H9 (cell line): ENCODE results near the gene TRERF1. TPM values are rescaled to one million over a fixed set of nuclear protein-coding genes. Genes with fewer than 3 reads are reported as not detected.

ENCODE experiments used
- DNase-seq: peaks from one replicate; pipeline ENCODE4 v3.0.0-alpha.2; 2017
- H2AFZ ChIP-seq: one replicate; pipeline ENCODE4 v1.6.1; 2013; ENCODE audit warnings: mild to moderate bottlenecking, low read length, control low read depth, moderate library complexity
- H2AK5ac ChIP-seq: 2 replicates; pipeline ENCODE4 v1.6.1; 2013; ENCODE audit warnings: low read length, control low read depth, mixed read lengths; ENCODE audit not compliant: insufficient read length
- H2BK120ac ChIP-seq: one replicate; pipeline ENCODE4 v1.6.1; 2013; ENCODE audit warnings: low read depth, mild to moderate bottlenecking, low read length, control low read depth, inconsistent platforms; ENCODE audit not compliant: poor library complexity, severe bottlenecking
- H2BK12ac ChIP-seq: 2 replicates; pipeline ENCODE4 v1.6.1; 2013; ENCODE audit warnings: low read length, control low read depth, mixed read lengths, low read depth; ENCODE audit not compliant: insufficient read length
- H2BK15ac ChIP-seq: 2 replicates; pipeline ENCODE4 v1.6.1; 2013; ENCODE audit warnings: low read depth, low read length, control low read depth
- H2BK20ac ChIP-seq: one replicate; pipeline ENCODE4 v1.6.1; 2013; ENCODE audit warnings: low read depth, mild to moderate bottlenecking, low read length, control low read depth, inconsistent platforms; ENCODE audit not compliant: poor library complexity, severe bottlenecking
- H2BK5ac ChIP-seq: 2 replicates; pipeline ENCODE4 v1.6.1; 2013; ENCODE audit warnings: low read length, control low read depth, mixed read lengths; ENCODE audit not compliant: insufficient read length
- H3K14ac ChIP-seq: 2 replicates; pipeline ENCODE4 v1.6.1; 2013; ENCODE audit warnings: low read length, control low read depth; ENCODE audit not compliant: insufficient read depth
- H3K18ac ChIP-seq: 2 replicates; pipeline ENCODE4 v1.6.1; 2013; ENCODE audit warnings: low read depth, mild to moderate bottlenecking, mixed read lengths, low read length, control low read depth; ENCODE audit not compliant: insufficient read length
- H3K23ac ChIP-seq: 2 replicates; pipeline ENCODE4 v1.6.1; 2013; ENCODE audit warnings: low read length, control low read depth, mixed read lengths, low read depth; ENCODE audit not compliant: insufficient read length
- H3K23me2 ChIP-seq: 2 replicates; pipeline ENCODE4 v1.6.1; 2013; ENCODE audit warnings: low read depth, mild to moderate bottlenecking, mixed read lengths, low read length, control low read depth; ENCODE audit not compliant: insufficient read length, poor library complexity, severe bottlenecking
- H3K27ac ChIP-seq: 2 replicates; pipeline ENCODE4 v1.5.1; 2013; ENCODE audit warnings: low read length, control low read depth, mixed read lengths, low read depth; ENCODE audit not compliant: insufficient read length
- H3K27me3 ChIP-seq: 2 replicates; pipeline ENCODE4 v1.6.1; 2013; ENCODE audit warnings: low read length, control low read depth, inconsistent platforms; ENCODE audit not compliant: insufficient read depth
- H3K4ac ChIP-seq: 2 replicates; pipeline ENCODE4 v1.6.1; 2013; ENCODE audit warnings: low read depth, mild to moderate bottlenecking, control low read depth, inconsistent platforms, low read length, moderate library complexity
- H3K4me1 ChIP-seq: 2 replicates; pipeline ENCODE4 v1.6.1; 2013; ENCODE audit warnings: low read length, control low read depth, inconsistent platforms; ENCODE audit not compliant: insufficient read depth
- H3K4me2 ChIP-seq: 2 replicates; pipeline ENCODE4 v1.6.1; 2013; ENCODE audit warnings: low read length, control low read depth, mixed read lengths; ENCODE audit not compliant: insufficient read length, insufficient read depth
- H3K56ac ChIP-seq: 2 replicates; pipeline ENCODE4 v1.6.1; 2013; ENCODE audit warnings: low read depth, mild to moderate bottlenecking, mixed read lengths, low read length, control low read depth; ENCODE audit not compliant: insufficient read length
- H3K79me1 ChIP-seq: 2 replicates; pipeline ENCODE4 v1.6.1; 2013; ENCODE audit warnings: low read depth, mild to moderate bottlenecking, moderate library complexity, low read length, control low read depth, inconsistent platforms; ENCODE audit not compliant: insufficient read depth, poor library complexity, severe bottlenecking
- H3K79me2 ChIP-seq: 2 replicates; pipeline ENCODE4 v1.6.1; 2013; ENCODE audit warnings: low read length, control low read depth, inconsistent platforms; ENCODE audit not compliant: insufficient read depth
- H3K9ac ChIP-seq: 2 replicates; pipeline ENCODE4 v1.6.1; 2013; ENCODE audit warnings: low read length, control low read depth, mixed read lengths; ENCODE audit not compliant: insufficient read length; ENCODE audit errors: extremely low read depth
- H3K9me3 ChIP-seq: one replicate; pipeline ENCODE4 v1.6.1; 2013; ENCODE audit warnings: low read depth, low read length, inconsistent platforms; ENCODE audit not compliant: control insufficient read depth
- H3T11ph ChIP-seq: one replicate; pipeline ENCODE4 v1.6.1; 2013; ENCODE audit warnings: mild to moderate bottlenecking, low read length, control low read depth, inconsistent platforms
- H4K20me1 ChIP-seq: one replicate; pipeline ENCODE4 v1.6.1; 2013; ENCODE audit not compliant: control insufficient read depth, insufficient read length, insufficient read depth
- H4K5ac ChIP-seq: 2 replicates; pipeline ENCODE4 v1.6.1; 2013; ENCODE audit warnings: low read depth, mild to moderate bottlenecking, mixed read lengths, low read length, control low read depth; ENCODE audit not compliant: insufficient read length
- H4K8ac ChIP-seq: replicated peaks from 2 replicates; pipeline ENCODE4 v1.6.1; 2013; ENCODE audit warnings: low read length, control low read depth, mixed read lengths, low read depth; ENCODE audit not compliant: insufficient read length
- H4K91ac ChIP-seq: 2 replicates; pipeline ENCODE4 v1.6.1; 2013; ENCODE audit warnings: low read depth, mild to moderate bottlenecking, moderate library complexity, mixed read lengths, low read length, control low read depth; ENCODE audit not compliant: insufficient read length
- H3K27ac Mint-ChIP-seq, 3 experiments: 2 replicates in 2 of 3; 3 replicates in 1 of 3; pipeline ENCODE4 v1.8.0; 2020 to 2021; ENCODE audit warnings: mixed read lengths in 3 of 3, mild to moderate bottlenecking in 1 of 3, moderate library complexity in 1 of 3
- H3K27me3 Mint-ChIP-seq: 2 replicates; pipeline ENCODE4 v1.8.0; 2021; ENCODE audit warnings: low read depth, mild to moderate bottlenecking, moderate library complexity, mixed read lengths
- H3K36me3 Mint-ChIP-seq, 3 experiments: 2 replicates in 2 of 3; 3 replicates in 1 of 3; pipeline ENCODE4 v1.8.0; 2020 to 2021; ENCODE audit warnings: low read depth in 3 of 3, mixed read lengths in 3 of 3; ENCODE audit not compliant: insufficient read depth in 1 of 3
- H3K4me1 Mint-ChIP-seq, 2 experiments: 2 replicates each; pipeline ENCODE4 v1.8.0; 2020; ENCODE audit warnings: mixed read lengths in 2 of 2
- H3K4me3 Mint-ChIP-seq, 2 experiments: 2 replicates in 1 of 2; 3 replicates in 1 of 2; pipeline ENCODE4 v1.8.0; 2020 to 2021; ENCODE audit warnings: mild to moderate bottlenecking in 2 of 2, mixed read lengths in 2 of 2, moderate library complexity in 1 of 2
- H3K9me3 Mint-ChIP-seq, 2 experiments: 2 replicates in 1 of 2; 3 replicates in 1 of 2; pipeline ENCODE4 v1.8.0; 2020; ENCODE audit warnings: mild to moderate bottlenecking in 2 of 2, mixed read lengths in 2 of 2, moderate library complexity in 1 of 2
- CTCF ChIP-seq: fragments of 200-600 bp; sonication (generic); conservative IDR thresholded peaks from 3 replicates; pipeline ENCODE4 v1.8.0; 2021; ENCODE audit warnings: antibody characterized with exemption, mild to moderate bottlenecking
- WGBS: extraction: QIAGEN DNeasy Blood & Tissue Kit; methylation state at CpG from one replicate; pipeline ENCODE4 v1.1.7; 2013; ENCODE audit warnings: missing lambda C conversion rate, low lambda C conversion rate, mixed read lengths; ENCODE audit not compliant: insufficient read length; ENCODE audit errors: extremely low coverage; 5-methylcytosine and 5-hydroxymethylcytosine counted together
- total RNA-seq: library from RNA; stranded (reverse); gene quantifications from 2 replicates; pipeline ENCODE4 v1.2.1, GENCODE V29; 2021

Gene TRERF1
- total RNA-seq, 1 experiment from 2014 or later: 19.7 TPM

GRCh38 chr6:42405021-42405420, 46.7 kb downstream of the TRERF1 start:
- no peaks in the 10 kb centered on the region for H3K9me3 Mint-ChIP-seq
- no peak for DNase-seq

More at GRCh38 chr6:42405021-42405420, 46.7 kb downstream of the TRERF1 start:
- Histone ChIP-seq H2BK12ac (no peak overlapping the region), H2BK120ac (no peak overlapping the region), H2BK15ac (no peak overlapping the region), H3K9me3 (no peaks in the 10 kb centered on the region), H4K8ac (no peak overlapping the region), H4K20me1 (no peaks in the 10 kb centered on the region), H2BK5ac (no peak overlapping the region), H2AFZ (no peak overlapping the region), H2BK20ac (no peak overlapping the region), H3K23me2 (no peaks in the 10 kb centered on the region), H3K27me3 (no peaks in the 10 kb centered on the region), H3K56ac (no peak overlapping the region), H3K4me1 (peaks cover 12% of the 10 kb centered on the region), H3K79me2 (peaks cover 6% of the 10 kb centered on the region; the same call in 1 of the 2 replicates), H3T11ph (no peak overlapping the region), H3K14ac (no peak overlapping the region), H3K9ac (no peak overlapping the region), H3K23ac (no peak overlapping the region), H4K91ac (no peak overlapping the region), H4K5ac (no peak overlapping the region), H3K27ac (no peak overlapping the region), H3K4me2 (no peak overlapping the region), H3K79me1 (peaks cover 16% of the 10 kb centered on the region), H3K4ac (no peak overlapping the region), H2AK5ac (no peak overlapping the region), H3K18ac (no peak overlapping the region)
- Mint-ChIP-seq H3K27me3 (no peaks in the 10 kb centered on the region), H3K27ac (peak overlapping the region in 2 of 3 experiments; percentile 49 to 95; a peak in 4 of 7 replicates), H3K4me3 (no peak overlapping the region), H3K4me1 (peaks cover 52 to 65% of the 10 kb centered on the region in 2 experiments), H3K36me3 (peaks cover 0 to 4% (median 0%) of the 10 kb centered on the region in 3 experiments; a peak in 1 of 7 replicates)
- no CpG with 5 or more reads among the region's 2 CpGs for WGBS
- TF ChIP-seq CTCF: no peak
